Lung microvascular endothelial cell (primary cell): ENCODE data around the gene SCAMP5. TPM values are rescaled to one million over a fixed set of nuclear protein-coding genes. Genes with fewer than 3 reads are reported as not detected.
A peak's percentile ranks its signal among the peaks of the same experiment; 100 is the strongest.

Experiments
- DNase-seq, 2 donors: peaks; one replicate each; pipeline versions ENCODE4 v3.0.0 to v3.0.0-alpha.2; 2010; ENCODE audit warnings: low read depth in 2 of 2
- total RNA-seq: library from RNA; depleted of rRNA; stranded (reverse); fragments of >200 nt; gene quantifications from 2 replicates; pipeline ENCODE4 v1.2.1, GENCODE V29; 2014

SCAMP5 gene
- total RNA-seq, 1 donor from 2014 or later = 5.6 TPM

DNA sequence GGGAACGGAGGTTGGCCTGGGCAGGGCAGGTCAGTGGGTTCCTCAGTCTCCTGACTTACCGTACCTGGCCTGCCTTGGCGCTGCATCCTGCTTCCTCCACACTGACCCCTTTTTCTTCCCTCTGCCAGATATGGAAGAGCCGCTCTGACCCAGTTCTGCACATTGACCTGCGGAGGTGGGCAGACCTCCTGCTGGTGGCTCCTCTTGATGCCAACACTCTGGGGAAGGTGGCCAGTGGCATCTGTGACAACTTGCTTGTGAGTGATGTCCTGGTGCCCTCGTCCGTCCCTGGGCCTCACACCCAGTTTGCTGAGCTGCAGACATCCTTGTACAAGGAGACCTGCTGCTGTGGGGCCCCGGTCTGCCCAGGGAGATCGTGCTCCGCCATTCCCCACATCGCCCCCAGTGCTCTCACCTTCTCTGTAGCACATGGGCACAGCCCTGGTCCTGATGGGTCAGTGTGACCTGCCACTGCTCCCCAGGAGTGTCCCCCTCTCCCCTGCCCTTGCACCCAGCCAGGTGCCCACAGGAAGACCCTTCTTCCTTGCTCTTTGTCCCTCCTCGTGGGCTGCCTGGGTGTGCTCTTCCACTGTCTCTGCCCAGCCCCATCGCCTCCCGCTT, 49.0 kb downstream of the SCAMP5 start:
- no peak for DNase-seq

DNA sequence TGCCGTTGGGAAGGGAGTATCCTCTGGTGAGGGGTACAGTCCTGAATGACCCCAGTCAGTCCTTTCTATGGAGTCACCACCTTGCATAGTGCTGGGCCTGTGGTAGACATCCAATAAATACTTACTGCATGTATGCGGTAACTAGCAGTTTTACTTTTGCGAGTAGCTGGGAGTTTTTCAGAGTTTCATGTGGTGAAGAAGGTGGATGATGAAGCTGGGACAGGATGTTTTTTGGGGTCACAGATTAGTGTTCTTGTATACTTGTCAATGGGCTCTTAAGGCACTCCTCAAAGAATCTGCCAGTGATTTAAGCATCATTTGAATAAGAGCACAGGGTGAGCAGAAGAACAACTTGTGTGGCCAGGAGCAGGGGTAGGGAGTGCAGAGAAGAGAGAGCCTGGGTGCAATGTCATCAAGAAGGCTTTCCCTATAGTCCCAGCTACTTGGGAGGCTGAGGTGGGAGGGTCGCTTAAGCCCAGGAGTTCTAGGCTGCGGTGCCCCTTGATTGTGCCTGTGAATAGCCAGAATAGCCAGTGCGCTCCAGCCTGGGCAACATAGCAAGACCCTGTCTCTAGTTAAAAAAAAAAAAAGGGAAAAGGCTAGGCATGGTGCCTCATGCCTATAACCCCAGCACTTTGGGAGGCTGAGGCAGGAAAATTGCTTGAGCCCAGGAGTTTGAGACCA, 50.1 kb downstream of the SCAMP5 start:
- DNase-seq = no peak

DNA sequence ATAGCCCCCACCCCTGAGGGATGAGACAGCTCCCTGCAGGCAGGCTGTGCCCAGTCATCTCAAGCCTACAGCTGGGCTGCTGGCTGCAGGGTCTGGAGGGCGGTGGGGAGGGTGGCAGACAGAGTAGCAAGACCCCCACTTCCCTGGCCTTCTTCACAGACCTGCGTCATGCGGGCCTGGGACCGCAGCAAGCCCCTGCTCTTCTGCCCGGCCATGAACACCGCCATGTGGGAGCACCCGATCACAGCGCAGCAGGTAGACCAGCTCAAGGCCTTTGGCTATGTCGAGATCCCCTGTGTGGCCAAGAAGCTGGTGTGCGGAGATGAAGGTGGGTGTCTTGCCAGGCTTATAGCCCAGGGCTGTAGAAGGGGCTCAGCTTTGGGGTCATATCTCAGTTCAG, 53.0 kb downstream of the SCAMP5 start:
- no peak for DNase-seq

DNA sequence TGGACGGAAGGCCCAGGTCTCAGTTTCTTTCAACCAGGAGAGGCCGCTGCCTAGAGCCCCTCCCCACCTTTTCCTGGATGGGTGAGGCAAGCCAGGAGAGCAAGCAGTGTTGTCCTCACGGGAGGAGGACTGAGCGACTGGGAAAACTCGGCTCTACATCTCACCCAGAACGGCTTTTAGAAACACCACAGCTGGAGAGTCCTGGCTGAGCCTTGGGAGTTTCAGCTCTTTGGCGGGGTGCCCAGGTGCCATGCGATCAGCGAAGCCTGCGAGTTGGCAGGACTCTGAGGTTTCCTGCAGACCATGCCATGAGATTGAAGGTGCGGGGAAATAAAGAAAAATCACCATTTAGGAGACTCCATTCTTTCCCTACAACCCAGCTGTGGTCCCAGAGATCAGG, 54.0 kb downstream of the SCAMP5 start:
- peak in 1 of 2 donors; percentile 33 for DNase-seq

DNA sequence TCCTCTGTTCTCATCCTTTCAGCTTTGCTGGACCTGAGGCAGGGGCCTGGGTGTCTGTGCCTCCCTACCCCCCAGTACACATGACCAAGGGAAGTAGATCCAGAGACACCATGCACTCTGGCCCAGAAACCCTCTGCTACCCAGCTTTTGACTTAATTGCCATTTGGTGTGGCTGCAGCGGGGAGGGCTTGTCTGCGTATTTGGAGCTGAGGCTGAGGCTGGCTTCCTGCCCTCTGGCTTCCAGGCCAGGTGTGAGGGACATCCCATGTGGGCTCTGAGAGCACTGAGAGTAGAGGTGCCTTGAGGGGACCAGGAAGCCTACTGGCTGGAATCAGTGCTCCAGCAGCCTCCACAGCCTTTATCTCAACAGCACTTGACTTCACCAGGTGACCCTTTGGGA, 54.9 kb downstream of the SCAMP5 start:
- DNase-seq = no peak

DNA sequence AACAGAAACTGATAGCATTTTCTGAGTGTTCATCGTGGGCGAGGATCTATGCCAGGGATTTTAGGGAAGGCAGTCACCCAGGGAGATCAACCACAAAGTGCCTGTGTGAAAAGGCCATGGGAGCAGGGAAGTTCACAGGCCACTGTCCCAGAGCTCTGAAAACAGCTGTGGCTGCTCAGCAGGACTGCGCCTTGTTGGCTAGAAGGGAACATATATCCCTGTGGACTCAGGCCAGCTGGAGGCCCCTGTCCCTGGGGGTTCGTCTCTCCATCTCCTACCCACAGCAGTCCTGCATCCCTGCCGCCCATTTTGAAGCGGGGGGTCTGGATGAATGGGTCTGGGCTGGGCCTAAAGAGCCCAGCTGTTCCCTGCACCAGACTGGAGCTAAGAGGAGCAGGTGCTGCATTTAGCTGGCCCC, 55.8 kb downstream of the SCAMP5 start:
- no peak for DNase-seq

DNA sequence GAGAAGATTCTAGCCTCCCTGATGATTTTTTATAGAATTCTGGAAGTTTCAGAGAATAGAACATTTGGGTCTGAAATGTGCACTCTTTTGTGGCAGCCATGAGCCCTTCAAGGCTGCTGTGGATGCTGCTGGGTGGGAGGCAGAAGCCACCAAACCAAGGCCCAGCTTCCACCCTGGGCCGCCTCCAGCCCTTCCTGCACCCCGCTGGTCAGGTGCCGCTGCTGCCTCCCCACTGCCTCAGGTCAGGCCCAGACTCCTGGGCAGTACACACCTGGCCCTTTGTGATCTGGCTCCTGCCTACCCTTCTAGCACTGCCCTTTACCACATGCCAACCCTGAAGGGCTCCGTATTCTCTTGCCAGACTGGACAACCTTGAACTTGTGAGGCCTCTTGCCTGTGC, 56.3 kb downstream of the SCAMP5 start:
- DNase-seq = no peak

DNA sequence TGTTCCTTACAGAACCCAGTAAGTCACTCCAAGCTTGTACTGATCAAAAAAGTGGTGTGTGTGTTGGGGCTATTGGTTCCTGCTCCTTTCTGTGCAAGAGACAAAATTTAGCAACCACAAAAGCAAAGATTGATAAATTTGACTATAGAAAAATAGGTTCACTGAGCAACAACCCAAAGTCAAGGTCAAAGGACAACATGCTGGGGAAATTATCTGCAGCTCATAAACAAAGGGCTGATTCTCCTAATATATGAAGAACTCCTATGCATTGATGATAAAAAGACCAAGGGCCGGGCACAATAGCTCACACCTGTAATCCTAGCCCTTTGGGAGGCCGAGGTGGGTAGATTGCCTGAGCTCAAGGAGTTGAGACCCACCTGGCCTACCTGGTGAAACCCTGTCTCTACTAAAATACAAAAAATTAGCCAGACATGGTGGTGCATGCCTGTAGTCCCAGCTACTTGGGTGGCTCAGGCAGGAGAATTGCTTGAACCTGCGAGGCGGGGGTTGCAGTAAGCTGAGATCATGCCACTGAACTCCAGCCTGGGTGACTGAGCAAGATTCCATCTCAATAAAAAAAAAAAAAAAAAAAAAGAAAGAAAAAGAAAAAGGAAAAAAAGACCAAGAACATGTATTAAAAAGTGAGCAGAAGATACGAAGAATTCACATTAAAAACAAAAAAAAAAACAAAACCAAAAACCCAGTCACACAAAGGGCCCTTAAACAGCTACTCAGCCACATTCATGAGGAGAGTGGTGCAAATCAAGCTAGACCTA, 57.8 kb downstream of the SCAMP5 start:
- DNase-seq = no peak

DNA sequence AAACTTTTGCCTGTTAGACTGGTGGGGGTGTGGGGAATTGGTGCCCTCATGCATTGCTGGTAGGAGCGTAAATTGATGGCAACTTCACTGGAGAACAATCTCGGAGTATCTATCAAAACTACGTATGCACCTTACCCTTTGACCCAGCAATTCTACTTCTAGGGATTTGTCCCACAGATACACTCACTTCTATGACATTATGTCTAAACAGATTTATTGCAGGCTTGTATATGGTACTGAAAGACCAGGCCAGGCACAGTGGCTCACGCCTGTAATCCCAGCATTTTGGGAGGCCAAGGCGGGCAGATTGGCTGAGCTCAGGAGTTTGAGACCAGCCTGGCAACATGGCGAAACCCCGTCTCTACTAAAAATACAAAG, 58.4 kb downstream of the SCAMP5 start:
- no peak for DNase-seq

DNA sequence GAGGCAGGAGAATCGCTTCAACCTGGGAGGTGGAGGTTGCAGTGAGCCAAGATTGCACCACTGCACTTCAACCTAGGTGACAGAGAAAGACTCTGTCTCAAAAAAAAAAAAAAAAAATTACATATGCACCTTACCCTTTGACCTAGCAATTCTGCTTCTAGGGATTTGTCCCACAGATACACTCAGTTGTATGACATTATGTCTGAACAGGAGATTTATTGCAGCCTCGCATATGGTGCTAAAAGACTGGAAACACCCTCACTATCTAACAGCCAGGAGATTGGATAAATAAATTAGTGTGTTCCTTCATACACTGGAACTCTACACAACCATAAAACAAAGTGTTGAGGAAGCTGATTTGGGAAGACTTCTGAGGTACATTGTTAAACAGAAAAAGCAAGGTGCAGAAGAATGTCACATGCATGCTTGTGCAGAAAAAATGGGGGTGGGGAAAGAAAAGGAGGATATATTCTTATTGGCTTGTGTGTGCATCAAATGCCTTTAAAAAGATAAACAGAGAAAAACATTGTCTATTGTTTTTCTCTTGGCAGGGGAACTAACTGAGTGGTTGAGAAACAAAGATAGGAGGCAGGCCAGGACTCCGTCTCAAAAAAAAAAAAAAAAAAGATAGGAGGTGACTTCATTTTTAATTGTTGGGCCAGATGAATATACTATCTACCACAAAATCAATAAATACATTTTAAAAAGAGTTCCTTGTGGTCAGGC, 59.0 kb downstream of the SCAMP5 start:
- peak; percentile 49 to 63 for DNase-seq

DNA sequence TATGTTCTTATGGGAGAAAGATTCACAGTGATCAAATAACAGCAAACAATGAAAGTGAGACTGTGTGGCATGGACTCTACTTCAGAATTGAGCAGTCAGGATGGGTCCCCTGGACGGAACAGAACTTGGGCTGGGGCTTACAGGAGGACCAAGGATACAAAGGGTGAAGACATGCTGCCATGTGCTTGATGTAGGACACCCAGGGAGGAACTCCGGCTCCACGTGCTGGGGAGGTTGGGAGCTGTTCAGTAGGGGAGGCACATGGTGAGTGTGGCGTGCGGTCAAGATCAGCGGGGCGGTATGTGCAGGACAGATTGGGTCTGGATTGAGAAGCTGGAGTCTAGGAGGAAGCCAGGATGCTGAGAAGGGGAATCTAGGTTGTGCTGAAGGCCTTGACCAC, 60.7 kb downstream of the SCAMP5 start:
- no peak for DNase-seq

DNA sequence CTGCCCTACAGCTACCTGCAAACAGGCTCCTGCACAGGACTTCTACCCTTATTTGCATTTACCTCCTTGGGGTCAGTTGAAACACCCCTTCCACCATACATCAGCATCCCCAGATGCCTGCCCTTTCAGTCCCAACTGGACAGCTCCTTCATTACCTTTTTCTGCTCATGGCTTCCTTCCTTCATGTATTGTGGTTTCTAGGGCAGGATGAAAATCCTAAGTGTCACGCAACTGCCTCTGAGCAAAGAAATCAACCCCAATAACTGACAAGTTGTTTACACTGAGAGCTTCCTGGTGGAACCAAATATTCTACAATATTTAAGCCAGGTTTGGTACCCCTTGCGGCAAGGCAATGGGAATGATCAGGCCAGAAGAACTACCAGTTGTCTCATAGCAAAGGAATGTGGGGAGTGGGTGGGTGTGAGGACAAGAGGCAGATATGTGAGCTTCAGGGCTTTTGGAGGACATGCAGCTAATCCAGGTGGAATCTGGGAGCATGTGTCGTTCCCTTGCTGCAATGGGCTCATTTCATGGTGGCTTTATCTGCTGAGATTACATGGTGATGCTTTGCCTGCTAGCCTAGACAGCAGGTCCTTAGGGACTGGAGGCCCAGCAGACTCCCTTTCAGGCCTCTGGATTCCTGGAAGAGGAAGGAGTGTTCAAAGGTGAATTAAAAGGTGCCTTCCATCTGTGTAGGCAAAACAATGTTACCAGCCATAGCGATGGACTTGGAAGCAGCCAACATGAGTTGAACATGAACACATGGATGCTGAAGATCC, 63.0 kb downstream of the SCAMP5 start:
- no peak for DNase-seq

DNA sequence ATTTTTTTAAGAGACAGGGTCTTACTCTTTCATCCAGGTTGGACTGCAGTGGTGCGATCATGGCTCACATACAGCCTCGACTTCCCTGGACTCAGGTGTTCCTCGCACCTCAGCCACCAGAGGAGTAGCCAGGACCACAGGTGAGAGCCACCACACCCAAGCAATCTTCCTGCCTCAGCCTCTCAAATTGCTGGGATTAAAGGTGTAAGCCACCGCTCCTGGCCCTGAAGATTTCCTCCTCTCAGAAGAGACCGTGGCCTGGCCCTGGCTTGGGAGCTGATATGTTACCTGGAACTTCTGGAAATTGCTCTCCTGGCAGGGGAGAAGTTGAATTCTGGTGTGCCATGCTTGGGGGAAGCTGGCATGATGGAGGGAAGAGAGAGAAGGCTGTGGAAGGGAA, 64.2 kb downstream of the SCAMP5 start:
- DNase-seq = no peak

DNA sequence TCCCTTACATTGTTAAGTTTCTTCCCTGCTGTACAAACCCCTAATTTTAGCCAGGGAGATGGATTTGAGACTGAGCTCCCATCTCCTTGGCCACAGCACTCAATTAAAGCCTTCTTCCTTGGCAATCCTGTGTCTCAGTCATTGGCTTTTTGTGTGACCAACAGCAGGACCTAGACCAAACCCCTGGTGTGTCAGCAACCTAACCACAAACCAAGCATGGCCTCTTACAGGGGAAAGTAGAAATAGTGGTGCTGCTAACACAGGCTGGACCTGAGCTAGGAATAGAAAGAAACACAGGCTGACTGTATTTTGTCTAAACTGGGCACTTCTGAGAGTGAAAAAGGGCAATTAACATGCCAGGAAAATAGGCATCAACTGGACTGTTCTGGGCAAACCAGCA, 65.9 kb downstream of the SCAMP5 start:
- DNase-seq = no peak

DNA sequence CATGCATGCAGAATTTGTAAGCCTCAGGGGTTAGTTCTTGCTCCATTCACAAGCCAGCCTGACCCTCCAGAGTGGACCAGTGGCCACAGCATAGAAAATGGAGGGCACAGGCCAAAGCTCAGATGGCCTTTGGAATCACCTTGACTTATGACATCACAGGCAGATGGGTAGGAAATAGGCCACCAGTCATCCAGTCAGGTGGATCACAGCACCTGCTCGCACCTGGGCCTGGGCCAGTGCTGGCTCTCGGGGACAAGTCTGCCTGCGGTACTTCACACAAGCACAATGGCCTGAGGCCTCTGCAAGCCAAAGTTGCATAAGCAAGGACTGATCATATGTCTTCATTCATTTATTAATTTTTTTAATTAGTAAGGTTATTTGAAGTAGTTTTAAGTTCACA, 67.3 kb downstream of the SCAMP5 start:
- no peak for DNase-seq

DNA sequence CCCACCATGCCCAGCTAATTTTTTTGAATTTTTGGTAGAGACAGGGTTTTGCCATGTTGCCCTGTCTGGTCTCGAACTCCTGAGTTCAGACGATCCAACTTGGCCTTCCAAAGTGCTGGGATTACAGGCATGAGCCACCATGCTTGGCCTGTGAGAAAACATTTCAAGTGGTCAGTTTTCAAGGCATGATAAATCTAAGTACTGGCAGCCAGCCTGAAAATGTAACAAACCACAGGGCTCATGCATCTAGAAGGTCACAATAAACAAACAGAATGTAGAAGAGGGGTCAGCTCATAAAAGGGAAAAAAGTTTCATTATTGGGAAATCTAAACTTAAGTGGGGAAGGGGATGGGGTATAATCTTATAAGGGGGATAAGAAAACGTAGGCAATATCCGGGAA, 68.0 kb downstream of the SCAMP5 start:
- DNase-seq = no peak

DNA sequence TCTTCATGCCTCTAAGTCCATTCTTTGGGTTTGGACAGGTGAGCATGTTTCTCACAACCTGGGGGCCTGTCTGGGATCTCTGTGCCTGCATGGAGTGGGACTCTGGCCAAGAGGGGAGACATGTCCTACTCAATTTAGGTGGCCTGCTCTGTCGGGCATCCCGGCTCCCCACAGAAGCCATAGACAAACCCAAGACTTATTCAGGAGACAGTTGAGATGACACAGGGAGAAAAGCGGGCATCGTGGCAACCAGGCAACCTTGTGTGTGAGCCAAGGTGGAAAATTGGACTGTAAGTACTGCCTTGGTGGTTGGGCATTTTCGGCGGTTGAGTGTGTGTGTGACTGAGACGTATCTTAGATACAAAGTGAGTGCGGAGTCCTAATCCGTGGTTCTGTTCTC, 68.5 kb downstream of the SCAMP5 start:
- no peak for DNase-seq

DNA sequence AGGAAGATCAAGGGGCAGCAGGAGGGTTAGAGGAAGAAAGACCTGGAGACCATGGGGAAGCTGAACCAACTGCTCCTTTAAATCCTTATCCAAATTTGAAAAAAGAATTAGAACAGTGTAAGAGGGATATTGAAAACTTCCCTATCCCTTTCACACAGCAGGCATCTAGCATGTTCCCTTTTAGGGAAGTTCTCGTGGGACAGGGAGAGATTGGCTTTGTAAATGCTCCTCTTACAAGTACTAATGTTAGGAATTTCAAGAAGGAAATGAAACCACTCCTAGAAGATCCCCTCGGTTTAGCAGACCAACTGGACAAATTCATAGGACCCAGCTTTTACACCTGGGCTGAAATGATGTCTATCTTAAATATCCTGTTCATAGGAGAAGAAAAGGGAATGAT, 69.5 kb downstream of the SCAMP5 start:
- no peak for DNase-seq

DNA sequence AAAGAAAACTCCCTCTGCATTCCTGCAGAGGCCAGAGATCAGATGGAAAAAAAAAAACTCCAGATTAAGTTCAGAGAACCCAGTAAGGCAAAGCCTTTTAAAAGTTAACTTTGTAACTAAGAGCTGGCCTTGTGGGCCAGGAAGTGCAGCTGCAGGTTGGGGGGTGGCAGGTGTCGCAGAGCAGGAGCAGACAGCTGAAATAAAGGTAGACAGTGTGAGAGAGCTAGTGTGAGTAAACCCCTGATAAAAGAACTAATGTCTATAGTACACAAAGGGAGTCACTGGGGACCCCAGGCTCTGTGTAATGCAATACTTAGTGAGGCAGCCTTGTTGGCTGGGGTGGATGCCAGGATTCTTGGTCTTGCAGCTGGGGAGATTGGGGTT, 70.1 kb downstream of the SCAMP5 start:
- no peak for DNase-seq

DNA sequence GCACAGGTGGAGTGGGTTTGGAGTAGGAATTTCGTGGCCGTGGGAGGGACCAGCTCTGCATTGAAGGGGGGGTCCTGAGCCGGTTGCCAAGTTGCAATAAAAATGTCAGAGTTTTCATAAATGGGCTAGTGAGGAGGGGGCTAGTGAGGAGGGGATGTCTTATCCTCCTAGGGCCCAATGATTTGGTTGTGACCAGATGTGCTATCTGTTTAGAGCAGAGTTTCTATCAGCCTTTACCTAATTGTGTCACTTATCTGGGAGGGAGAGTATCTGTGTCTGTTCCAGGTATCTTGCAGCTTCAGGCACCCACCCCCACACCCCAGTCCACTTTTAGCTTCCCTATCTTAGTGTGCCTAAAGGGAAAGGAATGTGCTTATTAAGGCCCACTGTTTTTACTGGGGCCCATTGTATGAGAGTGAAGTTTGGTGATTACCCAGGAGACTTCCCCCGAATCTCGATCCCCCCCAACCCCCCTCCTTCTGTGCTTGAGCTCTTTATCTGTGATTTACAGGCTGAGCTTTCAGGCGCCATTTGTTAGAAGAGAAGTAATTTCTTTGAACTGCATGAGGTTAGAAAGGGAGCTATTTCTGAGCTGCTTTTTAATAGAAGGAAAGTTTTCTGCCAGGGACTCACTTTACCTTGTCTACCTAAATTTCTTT, 70.6 kb downstream of the SCAMP5 start:
- no peak for DNase-seq
